Esophagus squamous epithelium (tissue), 5 donors: ENCODE measurements around the gene SLC9B2. TPM values are rescaled to one million over a fixed set of nuclear protein-coding genes. Genes with fewer than 3 reads are reported as not detected.

Experiments
- DNase-seq: peaks from one replicate; lab custom pipeline; 2025; lab: John Stamatoyannopoulos, UW
- H3K27ac ChIP-seq, 4 donors: fragments of 200-600 bp; sonication (generic); one replicate each; pipeline ENCODE4 v1.5.1; 2016 to 2019; ENCODE audit warnings: mild to moderate bottlenecking in 1 of 4
- H3K27me3 ChIP-seq, 4 donors: fragments of 200-600 bp; sonication (generic); 1 replicate in 3 of 4; 2 replicates in 1 of 4; pipeline versions ENCODE4 v1.5.1 to v1.6.0; 2017 to 2021; ENCODE audit warnings: antibody characterized with exemption in 1 of 4
- H3K36me3 ChIP-seq, 3 donors: fragments of 200-600 bp; sonication (generic); one replicate each; pipeline ENCODE4 v1.5.1; 2016 to 2019
- H3K4me1 ChIP-seq, 3 donors: fragments of 200-600 bp; sonication (generic); one replicate each; pipeline ENCODE4 v1.5.1; 2017 to 2019
- H3K4me3 ChIP-seq, 4 donors: fragments of 200-600 bp; sonication (generic); 1 replicate in 3 of 4; 2 replicates in 1 of 4; pipeline ENCODE4 v1.5.1; 2016 to 2019; ENCODE audit warnings: mild to moderate bottlenecking in 2 of 4, moderate library complexity in 1 of 4
- H3K9me3 ChIP-seq, 3 donors: fragments of 200-600 bp; sonication (generic); one replicate each; pipeline ENCODE4 v1.5.1; 2016 to 2019
- POLR2A ChIP-seq, 4 donors: fragments of 450-650 bp; IDR thresholded peaks; one replicate each; pipeline ENCODE4 v1.6.1; 2017; ENCODE audit warnings: antibody characterized with exemption in 4 of 4, mild to moderate bottlenecking in 4 of 4, moderate library complexity in 3 of 4
- WGBS, 2 donors: methylation state at CpG; one replicate each; pipeline ENCODE4 v1.1.5; 2018; 5-methylcytosine and 5-hydroxymethylcytosine counted together
- intact Hi-C: fragments of 100-400 bp; cut with DNase I; formaldehyde crosslinking; loops from one replicate; pipeline ENCODE4 v1.15.0; 2022
- total RNA-seq, 4 donors: library from RNA; depleted of rRNA; stranded (reverse); fragments of >200 nt; gene quantifications; one replicate each; pipeline ENCODE4 v1.1.0, GENCODE V29; 2016
- TF ChIP-seq, protein P1 (sequence below), 6 experiments: fragments of 450-650 bp in 4 of 6; fragments of 200-600 bp in 2 of 6; sonication (generic) in 2 of 6; IDR thresholded peaks; one replicate each; pipeline ENCODE4 v1.5.1; 2016 to 2019; ENCODE audit warnings: antibody characterized with exemption in 6 of 6, mild to moderate bottlenecking in 4 of 6, moderate library complexity in 4 of 6
- donor health status: DM: yes; HTN: yes; CAD: no.

Gene SLC9B2
- total RNA-seq, 4 donors from 2014 or later, result 5.0 to 12.6 (median 8.9) TPM

DNA sequence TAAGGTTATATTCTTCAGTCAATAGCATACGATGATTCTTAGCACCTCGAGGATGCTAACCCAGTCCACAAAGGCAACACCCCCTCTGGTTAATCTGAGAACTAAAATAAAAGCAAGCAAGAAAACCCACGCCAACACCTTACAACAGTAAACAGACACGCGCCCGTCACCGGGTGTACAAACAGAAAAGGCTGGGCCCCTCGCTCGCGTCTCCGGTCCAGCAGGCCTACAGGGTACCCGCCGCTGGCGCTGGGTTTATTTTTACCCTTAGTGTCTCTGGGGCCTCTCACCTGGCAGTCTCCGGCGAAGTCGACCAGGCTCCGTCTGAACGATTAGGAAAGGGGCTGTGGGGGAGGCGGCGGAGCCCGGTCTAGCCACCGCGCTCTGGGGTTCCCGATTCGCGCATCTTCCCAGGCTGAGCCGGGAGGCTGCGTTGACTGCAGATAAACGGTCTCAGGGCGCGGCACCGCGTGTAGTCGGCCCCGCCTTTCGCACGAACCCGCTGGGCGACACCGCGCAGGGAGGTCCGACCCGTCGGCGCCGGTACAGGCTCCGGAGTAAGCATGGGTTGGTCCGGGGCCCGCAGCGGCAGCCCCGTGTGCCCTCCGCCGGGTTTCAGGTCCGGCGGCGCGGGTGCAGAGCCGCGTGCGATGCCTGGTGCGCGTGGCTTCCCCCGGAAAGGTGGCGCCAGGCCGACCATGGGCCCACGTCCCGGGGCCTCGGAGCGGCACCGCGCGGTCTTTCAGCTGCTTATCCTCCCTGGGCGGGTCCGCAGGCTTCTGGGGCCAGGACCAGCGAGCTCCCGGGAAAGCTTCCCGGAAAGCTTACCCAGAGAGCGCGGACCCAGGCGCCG is 441 bp downstream of the SLC9B2 start:
- peaks cover 0 to 27% (median 10%) of the 10 kb centered on the region in 3 donors for H3K4me1 ChIP-seq
- H3K9me3 ChIP-seq, result no peaks in the 10 kb centered on the region
- H3K36me3 ChIP-seq, result peaks cover 0 to 20% (median 0%) of the 10 kb centered on the region in 3 donors
- no peaks in the 10 kb centered on the region for H3K27me3 ChIP-seq
- DNase-seq, result no peak
- intact Hi-C loops, result no loop called here
- 0 to 1% methylated on average over 12 to 14 of the region's 82 CpGs for WGBS, 2 donors
- H3K27ac ChIP-seq, result peak overlapping the region; percentile 81 to 93 (median 92)
- H3K4me3 ChIP-seq, result peak overlapping the region; percentile 59 to 91 (median 80)
- TF ChIP-seq POLR2A (IDR thresholded peaks at IDR 0.05), result peak in 2 of 4 donors; percentile 34 to 41
- TF ChIP-seq, protein P1, sequence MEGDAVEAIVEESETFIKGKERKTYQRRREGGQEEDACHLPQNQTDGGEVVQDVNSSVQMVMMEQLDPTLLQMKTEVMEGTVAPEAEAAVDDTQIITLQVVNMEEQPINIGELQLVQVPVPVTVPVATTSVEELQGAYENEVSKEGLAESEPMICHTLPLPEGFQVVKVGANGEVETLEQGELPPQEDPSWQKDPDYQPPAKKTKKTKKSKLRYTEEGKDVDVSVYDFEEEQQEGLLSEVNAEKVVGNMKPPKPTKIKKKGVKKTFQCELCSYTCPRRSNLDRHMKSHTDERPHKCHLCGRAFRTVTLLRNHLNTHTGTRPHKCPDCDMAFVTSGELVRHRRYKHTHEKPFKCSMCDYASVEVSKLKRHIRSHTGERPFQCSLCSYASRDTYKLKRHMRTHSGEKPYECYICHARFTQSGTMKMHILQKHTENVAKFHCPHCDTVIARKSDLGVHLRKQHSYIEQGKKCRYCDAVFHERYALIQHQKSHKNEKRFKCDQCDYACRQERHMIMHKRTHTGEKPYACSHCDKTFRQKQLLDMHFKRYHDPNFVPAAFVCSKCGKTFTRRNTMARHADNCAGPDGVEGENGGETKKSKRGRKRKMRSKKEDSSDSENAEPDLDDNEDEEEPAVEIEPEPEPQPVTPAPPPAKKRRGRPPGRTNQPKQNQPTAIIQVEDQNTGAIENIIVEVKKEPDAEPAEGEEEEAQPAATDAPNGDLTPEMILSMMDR (IDR thresholded peaks at IDR 0.05), result peak in 2 of 6 experiments; percentile 7 to 17

DNA sequence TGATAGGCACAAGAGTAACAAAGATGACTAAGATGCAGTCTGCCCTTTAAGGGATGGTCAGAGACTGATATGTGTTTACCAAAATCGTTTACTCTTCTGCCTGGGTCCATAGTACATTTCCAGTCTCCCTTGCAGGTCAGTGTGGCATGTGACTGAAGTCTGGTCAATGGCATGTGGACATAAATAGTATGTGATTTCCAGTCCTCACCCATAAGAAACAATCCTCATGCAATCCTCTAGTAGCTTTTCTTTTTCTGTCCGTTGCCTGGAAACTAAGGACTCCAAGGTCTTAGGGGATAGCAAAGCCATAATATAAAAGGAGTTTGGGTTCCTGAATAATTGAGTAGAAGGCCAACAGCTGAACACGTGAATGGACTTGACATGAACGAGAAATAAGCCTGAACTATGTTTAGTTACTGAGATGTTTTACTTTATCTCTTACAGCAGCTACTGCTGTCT is 1.1 kb downstream of the SLC9B2 start:
- no peaks in the 10 kb centered on the region for H3K9me3 ChIP-seq
- DNase-seq, result no peak
- intact Hi-C loops, result no loop called here
- H3K4me3 ChIP-seq, result peak overlapping the region; percentile 59 to 91 (median 80)
- TF ChIP-seq, protein P1 (IDR thresholded peaks at IDR 0.05), result no peak
- no peak for TF ChIP-seq POLR2A (IDR thresholded peaks at IDR 0.05)
- H3K27me3 ChIP-seq, result no peaks in the 10 kb centered on the region
- 8 to 14% methylated on average over 3 to 4 of the region's 4 CpGs for WGBS, 2 donors
- peaks cover 0 to 27% (median 10%) of the 10 kb centered on the region in 3 donors for H3K4me1 ChIP-seq
- H3K36me3 ChIP-seq, result peaks cover 0 to 14% (median 0%) of the 10 kb centered on the region in 3 donors
- peak overlapping the region; percentile 81 to 93 (median 92) for H3K27ac ChIP-seq

DNA sequence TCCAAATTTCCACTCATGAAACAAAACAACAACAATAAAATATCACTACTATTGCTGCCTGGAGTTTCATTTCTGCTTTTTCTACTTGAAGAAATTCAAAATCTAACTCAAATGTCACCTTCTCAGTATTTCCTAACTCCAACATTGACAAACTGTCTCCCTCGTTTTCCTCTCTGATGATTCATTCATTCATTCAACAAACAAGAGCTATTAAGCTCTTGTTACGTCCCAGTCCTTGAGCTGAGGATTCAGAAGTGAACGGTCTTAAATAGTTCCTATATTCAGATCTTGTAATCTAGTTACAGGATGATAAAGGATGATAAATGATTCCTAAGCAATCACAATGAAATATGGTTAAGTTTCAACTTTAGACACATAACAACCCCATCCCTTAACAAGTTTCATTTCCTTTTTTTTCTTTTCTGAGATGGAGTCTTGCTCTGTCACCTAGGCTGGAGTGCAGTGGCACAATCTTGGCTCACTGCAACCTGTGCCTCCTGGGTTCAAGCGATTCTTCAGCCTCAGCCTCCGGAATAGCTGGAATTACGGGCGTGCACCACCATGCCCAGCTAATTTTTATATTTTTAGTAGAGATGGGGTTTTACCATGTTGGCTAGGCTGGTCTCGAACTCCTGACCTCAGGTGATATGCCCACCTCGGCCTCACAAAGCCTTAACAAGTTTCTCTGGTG is 1.7 kb downstream of the SLC9B2 start:
- no peak overlapping the region for H3K27ac ChIP-seq
- intact Hi-C loops, result no loop called here
- TF ChIP-seq, protein P1 (IDR thresholded peaks at IDR 0.05), result no peak
- TF ChIP-seq POLR2A (IDR thresholded peaks at IDR 0.05), result no peak
- H3K27me3 ChIP-seq, result no peaks in the 10 kb centered on the region
- peak overlapping the region in 2 of 4 donors; percentile 77 to 91 for H3K4me3 ChIP-seq
- peaks cover 0 to 27% (median 10%) of the 10 kb centered on the region in 3 donors for H3K4me1 ChIP-seq
- H3K9me3 ChIP-seq, result no peaks in the 10 kb centered on the region
- peaks cover 0 to 10% (median 0%) of the 10 kb centered on the region in 3 donors for H3K36me3 ChIP-seq
- no peak for DNase-seq
- WGBS, 2 donors, result 72 to 75% methylated on average over 9 of the region's 9 CpGs

GRCh38 chr4:103073792-103074438 is 2.6 kb downstream of the SLC9B2 start:
- TF ChIP-seq, protein P1 (IDR thresholded peaks at IDR 0.05), result no peak
- no peak for TF ChIP-seq POLR2A (IDR thresholded peaks at IDR 0.05)
- Histone ChIP-seq H3K36me3 (peaks cover 0 to under 1% (median 0%) of the 10 kb centered on the region in 3 donors), H3K9me3 (no peaks in the 10 kb centered on the region), H3K27me3 (no peaks in the 10 kb centered on the region), H3K4me3 (no peak overlapping the region), H3K27ac (no peak overlapping the region), H3K4me1 (peaks cover 0 to 27% (median 10%) of the 10 kb centered on the region in 3 donors)
- intact Hi-C loops, result no loop called here
- WGBS, 2 donors, result 94 to 96% methylated on average over 2 of the region's 2 CpGs
- no peak for DNase-seq
